H1 (cell line): ENCODE measurements around the gene SUV39H2. TPM values are rescaled to one million over a fixed set of nuclear protein-coding genes. Genes with fewer than 3 reads are reported as not detected.
A peak's percentile ranks its signal among the peaks of the same experiment; 100 is the strongest.

Experiments
- CTCF ChIA-PET: fragments of 300-600 bp; sonication (Branson Sonifier 250); formaldehyde crosslinking; loops from one replicate; lab custom pipeline; 2021; ENCODE audit not compliant: partially characterized antibody; lab: Charles Lee
- POLR2A ChIA-PET: fragments of 300-600 bp; sonication (Branson Sonifier 250); formaldehyde crosslinking; loops from one replicate; lab custom pipeline; 2021; ENCODE audit warnings: inconsistent platforms; ENCODE audit not compliant: partially characterized antibody; lab: Charles Lee
- DNase-seq, 2 experiments: peaks; one replicate each; pipeline versions ENCODE4 v3.0.0 to v3.0.0-alpha.2; 2010 to 2022; ENCODE audit warnings: low spot score in 2 of 2, low read depth in 1 of 2, mixed read lengths in 1 of 2
- FAIRE-seq: peaks from 2 replicates; lab custom pipeline; 2011; peaks lifted over from hg19 to GRCh38; lab: Jason Lieb, UNC
- H2AFZ ChIP-seq: 2 replicates; pipeline ENCODE4 v1.8.1; 2012; ENCODE audit warnings: low read length, inconsistent platforms
- H2AK5ac ChIP-seq: 2 replicates; pipeline ENCODE4 v1.6.1; 2013; ENCODE audit warnings: low read depth, low read length
- H2BK120ac ChIP-seq: replicated peaks from 2 replicates; pipeline ENCODE3; 2013; ENCODE audit warnings: low read depth, low read length, inconsistent platforms
- H2BK12ac ChIP-seq: 2 replicates; pipeline ENCODE4 v1.6.1; 2013; ENCODE audit warnings: low read depth, low read length
- H2BK15ac ChIP-seq: 2 replicates; pipeline ENCODE4 v1.6.1; 2013; ENCODE audit warnings: low read length
- H2BK20ac ChIP-seq: 2 replicates; pipeline ENCODE4 v1.6.1; 2013; ENCODE audit warnings: low read length
- H2BK5ac ChIP-seq: 2 replicates; pipeline ENCODE4 v1.6.1; 2013; ENCODE audit warnings: low read depth, low read length
- H3K14ac ChIP-seq: 2 replicates; pipeline ENCODE4 v1.6.1; 2013; ENCODE audit warnings: inconsistent platforms; ENCODE audit not compliant: insufficient read length
- H3K18ac ChIP-seq: 2 replicates; pipeline ENCODE4 v1.6.1; 2013; ENCODE audit warnings: low read length; ENCODE audit errors: extremely low read depth
- H3K23ac ChIP-seq: 2 replicates; pipeline ENCODE4 v1.6.1; 2013; ENCODE audit warnings: inconsistent platforms; ENCODE audit not compliant: insufficient read length
- H3K23me2 ChIP-seq: 2 replicates; pipeline ENCODE4 v1.6.1; 2013; ENCODE audit warnings: low read depth, low read length
- H3K27ac ChIP-seq: 2 replicates; pipeline ENCODE4 v1.6.1; 2011; ENCODE audit warnings: low read depth, low read length, inconsistent platforms
- H3K27me3 ChIP-seq, 4 experiments: replicated peaks in 1 of 4; 1 replicate in 1 of 4; 2 replicates in 3 of 4; pipeline versions ENCODE4 v1.6.1 to v1.8.1; 2011 to 2013; ENCODE audit warnings: low read length in 3 of 4, mild to moderate bottlenecking in 3 of 4, inconsistent platforms in 2 of 4, mixed read lengths in 2 of 4, moderate library complexity in 1 of 4; ENCODE audit not compliant: control insufficient read depth in 3 of 4, insufficient read depth in 3 of 4; ENCODE audit errors: extremely low read depth in 1 of 4
- H3K36me3 ChIP-seq, 4 experiments: 2 replicates each; pipeline versions ENCODE4 v1.6.1 to v1.8.1; 2011 to 2013; ENCODE audit warnings: mild to moderate bottlenecking in 4 of 4, low read length in 3 of 4, moderate library complexity in 2 of 4, control low read depth in 1 of 4, inconsistent platforms in 1 of 4; ENCODE audit not compliant: insufficient read depth in 4 of 4, control insufficient read depth in 2 of 4
- H3K4ac ChIP-seq: replicated peaks from 2 replicates; pipeline ENCODE3; 2013; ENCODE audit warnings: low read length, low read depth, mixed read lengths, inconsistent platforms; ENCODE audit not compliant: insufficient read length
- H3K4me1 ChIP-seq, 4 experiments: replicated peaks in 1 of 4; 1 replicate in 1 of 4; 2 replicates in 3 of 4; pipeline versions ENCODE4 v1.6.1 to v1.8.1; 2011 to 2013; ENCODE audit warnings: low read length in 3 of 4, inconsistent platforms in 2 of 4, mixed read lengths in 1 of 4; ENCODE audit not compliant: insufficient read depth in 4 of 4, control insufficient read depth in 3 of 4
- H3K4me2 ChIP-seq, 2 experiments: 2 replicates each; pipeline versions ENCODE4 v1.6.1 to v1.8.1; 2011 to 2013; ENCODE audit warnings: low read depth in 2 of 2, low read length in 2 of 2, control low read depth in 1 of 2, inconsistent platforms in 1 of 2, mild to moderate bottlenecking in 1 of 2; ENCODE audit not compliant: insufficient read depth in 1 of 2
- H3K4me3 ChIP-seq, 4 experiments: fragments of 200-600, 300-600 bp in 1 of 4; sonication (generic), shearing (Covaris generic), sonication (Bioruptor Twin) in 1 of 4; 2 replicates each; pipeline versions ENCODE4 v1.5.1 to v1.8.1; 2011 to 2016; ENCODE audit warnings: low read length in 4 of 4, low read depth in 3 of 4, control low read depth in 2 of 4, inconsistent platforms in 2 of 4, mild to moderate bottlenecking in 2 of 4, mixed read lengths in 1 of 4, moderate library complexity in 1 of 4; ENCODE audit not compliant: insufficient read depth in 2 of 4; ENCODE audit errors: extremely low read depth in 1 of 4
- H3K56ac ChIP-seq: replicated peaks from 2 replicates; pipeline ENCODE3; 2013; ENCODE audit warnings: low read depth, mild to moderate bottlenecking, mixed read lengths, low read length, inconsistent platforms; ENCODE audit not compliant: insufficient read length
- H3K79me1 ChIP-seq: 2 replicates; pipeline ENCODE4 v1.6.1; 2013; ENCODE audit warnings: low read depth, low read length, control low read depth
- H3K79me2 ChIP-seq, 2 experiments: 2 replicates each; pipeline versions ENCODE4 v1.6.1 to v1.8.1; 2012 to 2013; ENCODE audit warnings: low read length in 2 of 2, mild to moderate bottlenecking in 2 of 2, inconsistent platforms in 1 of 2; ENCODE audit not compliant: insufficient read depth in 2 of 2, control insufficient read depth in 1 of 2
- H3K9ac ChIP-seq, 4 experiments: replicated peaks in 1 of 4; 1 replicate in 1 of 4; 2 replicates in 3 of 4; pipeline versions ENCODE4 v1.6.1 to v1.8.1; 2011 to 2013; ENCODE audit warnings: low read depth in 3 of 4, low read length in 3 of 4, control low read depth in 2 of 4, mild to moderate bottlenecking in 2 of 4, moderate library complexity in 2 of 4, inconsistent platforms in 1 of 4; ENCODE audit errors: extremely low read depth in 1 of 4
- H3K9me3 ChIP-seq, 2 experiments: 2 replicates each; pipeline versions ENCODE4 v1.6.1 to v1.8.1; 2012 to 2013; ENCODE audit warnings: mild to moderate bottlenecking in 2 of 2, moderate library complexity in 2 of 2, control low read depth in 1 of 2, inconsistent platforms in 1 of 2, low read depth in 1 of 2, low read length in 1 of 2, mixed read lengths in 1 of 2; ENCODE audit not compliant: insufficient read depth in 2 of 2
- H4K20me1 ChIP-seq, 2 experiments: replicated peaks in 1 of 2; 2 replicates each; pipeline versions ENCODE3 to v1.8.1; 2011 to 2013; ENCODE audit warnings: inconsistent platforms in 2 of 2, low read length in 2 of 2, mild to moderate bottlenecking in 1 of 2; ENCODE audit not compliant: insufficient read depth in 2 of 2, control insufficient read depth in 1 of 2
- H4K5ac ChIP-seq: 2 replicates; pipeline ENCODE4 v1.6.1; 2013; ENCODE audit warnings: low read length, low read depth, mixed read lengths, inconsistent platforms; ENCODE audit not compliant: insufficient read length
- H4K8ac ChIP-seq: 2 replicates; pipeline ENCODE4 v1.8.0; 2013; ENCODE audit warnings: mild to moderate bottlenecking, moderate library complexity, low read length, inconsistent platforms; ENCODE audit not compliant: insufficient read depth; ENCODE audit errors: extremely low read depth
- H4K91ac ChIP-seq: replicated peaks from 2 replicates; pipeline ENCODE3; 2013; ENCODE audit warnings: low read length, mixed read lengths, inconsistent platforms; ENCODE audit not compliant: insufficient read length
- BCL11A ChIP-seq, 2 experiments: IDR thresholded peaks; one replicate each; pipeline ENCODE4 v1.6.1; 2011; ENCODE audit warnings: low read depth in 2 of 2, low read length in 2 of 2, mild to moderate bottlenecking in 2 of 2
- CREB1 ChIP-seq: IDR thresholded peaks from 2 replicates; pipeline ENCODE4 v1.6.1; 2012; ENCODE audit warnings: inconsistent platforms
- E2F6 ChIP-seq: IDR thresholded peaks from 2 replicates; pipeline ENCODE4 v1.6.1; 2012; ENCODE audit warnings: inconsistent platforms
- GTF2F1 ChIP-seq: IDR thresholded peaks from 2 replicates; pipeline ENCODE4 v1.6.1; 2012; ENCODE audit warnings: low read depth, low read length, improper control_type of control experiment, borderline replicate concordance
- KDM4A ChIP-seq: IDR thresholded peaks from one replicate; pipeline ENCODE4 v1.7.1; 2012; ENCODE audit warnings: low read depth, mild to moderate bottlenecking, moderate library complexity, low read length, inconsistent platforms; ENCODE audit not compliant: severe bottlenecking
- KDM5A ChIP-seq: fragments of 200-600 bp; IDR thresholded peaks from 2 replicates; pipeline ENCODE4 v1.7.1; 2012; ENCODE audit warnings: mild to moderate bottlenecking, low read length, inconsistent platforms, mixed read lengths
- NRF1 ChIP-seq: IDR thresholded peaks from 2 replicates; pipeline ENCODE4 v1.6.1; 2011; ENCODE audit warnings: mild to moderate bottlenecking, low read depth, low read length, improper control_type of control experiment
- PHF8 ChIP-seq: fragments of 200-600 bp; sonication (generic); conservative IDR thresholded peaks from 2 replicates; pipeline ENCODE4 v1.7.1; 2012; ENCODE audit warnings: low read depth, mild to moderate bottlenecking, inconsistent platforms, low read length, moderate library complexity
- SP2 ChIP-seq: IDR thresholded peaks from 2 replicates; pipeline ENCODE4 v1.6.1; 2012; ENCODE audit warnings: mild to moderate bottlenecking, low read length, inconsistent platforms
- WGBS, 2 experiments: shearing (Covaris generic) in 1 of 2; methylation state at CpG; one replicate each; pipeline versions ENCODE4 v1.1.6 to v1.1.7; 2013 to 2015; ENCODE audit warnings: low lambda C conversion rate in 2 of 2, mixed read lengths in 2 of 2, inconsistent platforms in 1 of 2, low coverage in 1 of 2, missing lambda C conversion rate in 1 of 2; ENCODE audit not compliant: insufficient replicate concordance in 2 of 2, insufficient coverage in 1 of 2, insufficient read length in 1 of 2; ENCODE audit errors: extremely low coverage in 1 of 2, missing lambda C conversion rate in 1 of 2; 5-methylcytosine and 5-hydroxymethylcytosine counted together
- polyA plus RNA-seq, 7 experiments: library from polyadenylated mRNA; depleted of rRNA in 3 of 7; stranded (reverse) in 5 of 7; unstranded in 2 of 7; fragments of >200 nt in 5 of 7; fragments of 200-250 nt in 2 of 7; gene quantifications; 1 replicate in 5 of 7; 2 replicates in 1 of 7; 4 replicates in 1 of 7; pipeline versions ENCODE4 v1.2.1 to v1.2.3, GENCODE V29; 2011 to 2013; ENCODE audit warnings: missing spikeins in 2 of 7, mixed read lengths in 2 of 7
- total RNA-seq: library from RNA; stranded (reverse); fragmentation: NEBNext Ultra II Directional; extraction: Animal tissue kit (Norgen Biotek cat#: 25700); gene quantifications from 2 replicates; pipeline ENCODE4 v1.2.1, GENCODE V29; 2021

The SUV39H2 gene
- total and polyA plus RNA-seq, 2 of the 8 experiments (the other 6 are each of a cell fraction or from before 2014, with no cell fraction given) = 19.4 to 62.3 TPM

DNA sequence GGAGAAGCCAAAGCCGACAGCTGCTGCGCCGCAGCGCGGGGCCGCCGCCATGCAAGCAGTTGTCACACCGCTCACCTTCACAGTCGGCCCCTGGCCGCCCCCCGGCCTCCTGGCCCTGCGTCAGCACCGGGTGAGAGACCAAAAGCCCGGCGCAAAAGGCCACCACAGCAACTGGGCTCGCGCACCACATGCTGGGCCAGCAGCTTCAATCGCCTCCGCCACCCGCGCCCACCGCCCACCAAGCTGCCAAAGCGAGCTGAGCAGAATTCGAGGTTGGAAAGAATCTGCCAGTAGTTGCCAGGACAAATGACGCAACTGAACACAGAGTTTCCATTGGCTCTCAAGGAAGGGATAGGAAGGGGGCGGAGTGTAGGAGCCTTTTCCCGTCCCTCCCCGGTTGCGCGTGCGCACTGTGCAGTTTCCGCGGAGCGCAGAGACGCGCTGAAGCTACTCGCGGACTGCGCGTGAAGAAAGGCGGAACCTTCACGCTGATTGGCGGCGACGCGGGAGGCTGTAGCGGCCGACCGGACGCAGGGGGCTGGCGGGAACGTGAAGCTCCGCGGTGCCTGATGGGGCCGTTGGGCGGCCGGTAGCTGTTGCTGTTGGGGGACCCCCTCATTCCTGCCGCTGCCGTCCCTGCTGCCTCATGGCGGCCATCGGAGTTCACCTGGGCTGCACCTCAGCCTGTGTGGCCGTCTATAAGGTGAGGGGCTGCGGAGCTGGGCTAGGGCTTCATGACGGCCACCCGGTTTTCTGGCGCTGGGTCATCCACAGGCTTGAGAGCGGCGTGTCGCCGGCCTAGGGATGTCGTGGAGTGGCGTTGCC lies 40.7 kb upstream of the SUV39H2 start, which contains the start of the genes CDNF, HSPA14 and MSANTD7:
CDNF (minus strand) TSS at position 281 of the 825 bp plus-strand sequence; CDS start at position 190, 91 bp downstream.
HSPA14 (plus strand) TSS at position 550 of the 825 bp plus-strand sequence; CDS start at position 647, 97 bp downstream.
MSANTD7 (plus strand) TSS at position 550 of the 825 bp plus-strand sequence. CDS start 3,979 bp downstream, outside the sequence.
- 3% methylated on average over 64 of the region's 72 CpGs; no CpG with 5 or more reads in 1 of the 2 experiments for WGBS, 2 experiments
- CTCF ChIA-PET = interaction anchor here (0.6 to 3.0 kb wide), 11 partner anchors 9 to 340 kb away, joined by 3 to 19 read pairs (median 3); partner anchors contain the start of gene MEIG1
- TF ChIP-seq KDM4A = peak; percentile 64
- TF ChIP-seq CREB1 = peak; percentile 97
- peak; percentile 95 for TF ChIP-seq NRF1
- no peak for TF ChIP-seq BCL11A (IDR thresholded peaks at IDR 0.05; ENCODE audit: low read depth in 2 of 2, low read length in 2 of 2)
- TF ChIP-seq PHF8 = peak; percentile 85
- no peak for TF ChIP-seq SP2
- TF ChIP-seq KDM5A = 0 out of 2 replicates have a peak, but pooled peaks have one; percentile 25
- peak; percentile 80 for TF ChIP-seq E2F6
- TF ChIP-seq GTF2F1 = peak; percentile 56; the same call in 1 of the 2 replicates

More for the DNA sequence above, 40.7 kb upstream of the SUV39H2 start, which contains the start of the genes CDNF, HSPA14 and MSANTD7:
- Histone ChIP-seq H3K79me2 (peaks cover 9 to 36% of the 10 kb centered on the region in 2 experiments), H4K5ac (peak within 1 kb of the TSS; percentile 96), H3K23ac (no peak within 1 kb of the TSS), H2BK20ac (no peak within 1 kb of the TSS), H3K4me1 (peaks cover 0 to 8% (median 3%) of the 10 kb centered on the region in 4 experiments; a peak in 3 of 7 replicates), H2AK5ac (0 out of 2 replicates have a peak within 1 kb of the TSS, but pooled peaks have one; percentile 83), H4K20me1 (peaks cover 3 to 6% of the 10 kb centered on the region in 2 experiments), H3K9ac (peak within 1 kb of the TSS; percentile 90 to 98 (median 94)), H3K4me2 (peak within 1 kb of the TSS; percentile 79 to 87), H2AFZ (peak within 1 kb of the TSS; percentile 63), H3K14ac (no peak within 1 kb of the TSS), H3K27ac (peak within 1 kb of the TSS; percentile 91), H3K9me3 (no peaks in the 10 kb centered on the region), H3K4me3 (peak within 1 kb of the TSS; percentile 87 to 93 (median 91)), H3K56ac (peak within 1 kb of the TSS; percentile 91), H2BK5ac (peak within 1 kb of the TSS; percentile 95), H3K36me3 (peaks cover 19 to 30% (median 21%) of the 10 kb centered on the region in 4 experiments), H3K18ac (peak within 1 kb of the TSS; percentile 93), H3K27me3 (no peaks in the 10 kb centered on the region), H2BK120ac (no peak within 1 kb of the TSS), H2BK12ac (0 out of 2 replicates have a peak within 1 kb of the TSS, but pooled peaks have one; percentile 82), H2BK15ac (no peak within 1 kb of the TSS), H3K23me2 (peaks cover 2% of the 10 kb centered on the region), H4K8ac (peak within 1 kb of the TSS; percentile 97), H4K91ac (peak within 1 kb of the TSS; percentile 89), H3K79me1 (peaks cover 3% of the 10 kb centered on the region; the same call in 1 of the 2 replicates), H3K4ac (peak within 1 kb of the TSS; percentile 81)
- POLR2A ChIA-PET = interaction anchor here (0.8 to 3.7 kb wide), 22 partner anchors 10 to 1488 kb away, joined by 3 to 32 read pairs (median 4); partner anchors contain the start of genes DCLRE1C and SUV39H2
- DNase-seq = peak; percentile 97 to 98
- FAIRE-seq = no peak
